ENCODE data around the gene KRTAP1-3. TPM values are rescaled to one million over a fixed set of nuclear protein-coding genes. Genes with fewer than 3 reads are reported as not detected.
"Not testable (repeated sequence)": the region's sequence is repeated elsewhere in the genome, so short reads cannot be mapped to it uniquely, and the experiment has no call there.

KRTAP1-3 gene
- total RNA-seq (2022), result not detected in 2 replicates
- not detected for Bru-seq, nascent RNA
- BruChase-seq, experiment 1, labeled RNA remaining after a 2-hour chase, result not detected
- not detected for BruChase-seq, experiment 2, labeled RNA remaining after a 6-hour chase
- long read RNA-seq, result 0 reads

DNA sequence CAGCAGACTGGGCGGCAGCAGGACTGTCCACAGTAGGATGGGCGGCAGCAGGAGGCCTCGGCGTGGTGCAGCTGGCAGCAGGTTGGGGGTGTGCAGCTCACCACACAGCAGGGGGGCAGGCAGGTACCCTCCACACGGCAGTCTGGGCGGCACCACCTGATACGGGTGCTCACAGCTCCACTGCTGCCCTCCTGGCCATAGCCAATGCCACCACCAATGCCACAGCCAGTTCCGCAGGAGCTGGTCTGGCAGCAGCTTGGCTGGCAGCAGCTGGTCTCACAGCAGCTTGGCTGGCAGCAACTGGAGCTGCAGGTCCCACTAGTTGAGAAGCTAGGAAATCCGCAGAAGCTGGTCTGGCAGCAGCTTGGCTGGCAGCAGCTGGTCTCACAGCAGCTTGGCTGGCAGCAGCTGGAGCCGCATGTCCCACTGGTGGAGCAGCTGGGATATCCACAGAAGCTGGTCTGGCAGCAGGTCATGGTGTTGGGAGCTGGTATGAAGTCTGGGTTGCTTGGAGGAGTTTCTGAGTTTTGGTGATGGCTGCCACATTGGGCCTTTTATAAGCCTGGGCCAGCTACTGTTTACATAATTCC lies at the start of gene KRTAP1-3:
Gene KRTAP1-3 (minus strand): TSS at position 529 of the 590 bp plus-strand sequence. CDS start 53 bp downstream, at position 476.
- not testable (repeated sequence) for BruUV-seq (replicated peaks); DNase-seq

GRCh38 chr17:41084100-41084856 lies 49.6 kb upstream of the KRTAP1-3 start, which contains the start of gene KRTAP4-7:
TSS of gene KRTAP4-7 (plus strand) at chr17:41084150. CDS start at chr17:41084207, 57 bp downstream.
- H3K27me3 ChIP-seq (replicated peaks; ENCODE audit: control insufficient read depth, insufficient read depth, low read length); H3K36me3 ChIP-seq (ENCODE audit: control insufficient read depth, insufficient read depth, low read length); BruUV-seq (replicated peaks); H3K27ac Mint-ChIP-seq (ENCODE audit: unreplicated experiment); H3K27me3 Mint-ChIP-seq (ENCODE audit: insufficient read depth, unreplicated experiment); intact Hi-C loops (cut with micrococcal nuclease; ENCODE audit: unreplicated experiment); CTCF ChIA-PET; H3K36me3 Mint-ChIP-seq (ENCODE audit: insufficient read depth, unreplicated experiment); H3K9me3 Mint-ChIP-seq (ENCODE audit: unreplicated experiment); H3K4me3 ChIP-seq (ENCODE audit: low read depth, low read length); H3K4me1 ChIP-seq; POLR2A ChIA-PET; H3K4me3 Mint-ChIP-seq (ENCODE audit: unreplicated experiment); DNase-seq; H3K9me3 ChIP-seq: not testable (repeated sequence)
- peaks cover 13% of the 10 kb centered on the region for H3K4me1 Mint-ChIP-seq (ENCODE audit: low read depth, unreplicated experiment)

More for the DNA sequence above, at the start of gene KRTAP1-3:
- H3K36me3 Mint-ChIP-seq (ENCODE audit: insufficient read depth, unreplicated experiment); H3K27me3 Mint-ChIP-seq (ENCODE audit: insufficient read depth, unreplicated experiment); H3K4me1 Mint-ChIP-seq (ENCODE audit: low read depth, unreplicated experiment); CTCF ChIA-PET; H3K4me3 ChIP-seq (ENCODE audit: low read depth, low read length); H3K27ac Mint-ChIP-seq (ENCODE audit: unreplicated experiment); H3K36me3 ChIP-seq (ENCODE audit: control insufficient read depth, insufficient read depth, low read length); H3K9me3 ChIP-seq; H3K4me3 Mint-ChIP-seq (ENCODE audit: unreplicated experiment); POLR2A ChIA-PET; H3K4me1 ChIP-seq; H3K9me3 Mint-ChIP-seq (ENCODE audit: unreplicated experiment); intact Hi-C loops (cut with micrococcal nuclease; ENCODE audit: unreplicated experiment); H3K27me3 ChIP-seq (replicated peaks; ENCODE audit: control insufficient read depth, insufficient read depth, low read length): not testable (repeated sequence)

GRCh38 chr17:41083427-41083826 lies 48.8 kb upstream of the KRTAP1-3 start:
- H3K4me3 Mint-ChIP-seq (ENCODE audit: unreplicated experiment); H3K36me3 ChIP-seq (ENCODE audit: control insufficient read depth, insufficient read depth, low read length); H3K4me1 ChIP-seq; DNase-seq; CTCF ChIA-PET; H3K27me3 ChIP-seq (replicated peaks; ENCODE audit: control insufficient read depth, insufficient read depth, low read length); H3K4me3 ChIP-seq (ENCODE audit: low read depth, low read length); intact Hi-C loops (cut with micrococcal nuclease; ENCODE audit: unreplicated experiment); POLR2A ChIA-PET; BruUV-seq (replicated peaks); H3K9me3 Mint-ChIP-seq (ENCODE audit: unreplicated experiment); H3K27me3 Mint-ChIP-seq (ENCODE audit: insufficient read depth, unreplicated experiment); H3K9me3 ChIP-seq; H3K36me3 Mint-ChIP-seq (ENCODE audit: insufficient read depth, unreplicated experiment); H3K27ac Mint-ChIP-seq (ENCODE audit: unreplicated experiment): not testable (repeated sequence)
- peaks cover 13% of the 10 kb centered on the region for H3K4me1 Mint-ChIP-seq (ENCODE audit: low read depth, unreplicated experiment)

- ChIA-PET POLR2A (no interaction called here), CTCF (no interaction called here)
- no TSS peak for BruUV-seq (replicated peaks)
- Mint-ChIP-seq H3K36me3 (ENCODE audit: insufficient read depth, unreplicated experiment) (no peaks in the 10 kb centered on the region), H3K27ac (ENCODE audit: unreplicated experiment) (no peak overlapping the region), H3K4me1 (ENCODE audit: low read depth, unreplicated experiment) (peaks cover 11% of the 10 kb centered on the region), H3K9me3 (ENCODE audit: unreplicated experiment) (no peaks in the 10 kb centered on the region), H3K27me3 (ENCODE audit: insufficient read depth, unreplicated experiment) (no peaks in the 10 kb centered on the region), H3K4me3 (ENCODE audit: unreplicated experiment) (no peak overlapping the region)
- Histone ChIP-seq H3K4me3 (ENCODE audit: low read depth, low read length) (no peak overlapping the region), H3K36me3 (ENCODE audit: control insufficient read depth, insufficient read depth, low read length) (no peaks in the 10 kb centered on the region), H3K9me3 (peaks cover 5% of the 10 kb centered on the region), H3K4me1 (no peaks in the 10 kb centered on the region), H3K27me3 (replicated peaks; ENCODE audit: control insufficient read depth, insufficient read depth, low read length) (no peaks in the 10 kb centered on the region)
- no peak for TF ChIP-seq CTCF (IDR thresholded peaks at IDR 0.05; ENCODE audit: insufficient read depth in 1 of 2, low read depth in 1 of 2, low read length in 1 of 2, severe bottlenecking in 1 of 2, unreplicated experiment in 1 of 2)
- DNase-seq, result no peak
- intact Hi-C loops (cut with micrococcal nuclease; ENCODE audit: unreplicated experiment), result no loop called here
These were observed 48.0 kb upstream of the KRTAP1-3 start for GRCh38 chr17:41082626-41083025.
